ENCODE measurements around the gene SPTA1. TPM values are rescaled to one million over a fixed set of nuclear protein-coding genes. Genes with fewer than 3 reads are reported as not detected.

SPTA1 gene
- under 0.01 TPM in 2 replicates for total RNA-seq

- Histone ChIP-seq H3K9me3 (ENCODE audit: low read depth, low read length) (no peaks in the 10 kb centered on the region), H3K36me3 (ENCODE audit: insufficient read depth, low read length) (no peaks in the 10 kb centered on the region), H3K27me3 (ENCODE audit: insufficient read depth, low read length) (no peaks in the 10 kb centered on the region), H3K4me3 (ENCODE audit: insufficient read depth, low read length) (no peak within 1 kb of the TSS), H3K4me2 (ENCODE audit: insufficient read depth, low read length) (no peak within 1 kb of the TSS), H2AFZ (ENCODE audit: low read length) (no peak within 1 kb of the TSS), H3K79me2 (ENCODE audit: insufficient read depth, low read length) (no peaks in the 10 kb centered on the region), H3K27ac (ENCODE audit: low read depth, low read length) (no peak within 1 kb of the TSS), H4K20me1 (ENCODE audit: insufficient read depth, low read length) (no peaks in the 10 kb centered on the region), H3K4me1 (ENCODE audit: insufficient read depth, low read length) (no peaks in the 10 kb centered on the region)
- DNase-seq (ENCODE audit: insufficient read length, low spot score, missing footprints): no peak
- TF ChIP-seq CTCF (IDR thresholded peaks at IDR 0.05; ENCODE audit: extremely low read depth, low read depth, low read length): no peak
These were observed at the start of gene SPTA1 for GRCh38 chr1:158686111-158687009. SPTA1 (minus strand) TSS chr1:158686715; CDS start chr1:158686517, 198 bp downstream.

- no peaks in the 10 kb centered on the region for H3K36me3 ChIP-seq (ENCODE audit: insufficient read depth, low read length)
These were observed 49.3 kb upstream of the SPTA1 start for GRCh38 chr1:158735848-158736247.

GRCh38 chr1:158732524-158732923 is 46.0 kb upstream of the SPTA1 start:
- Histone ChIP-seq H3K4me3 (ENCODE audit: insufficient read depth, low read length) (no peak overlapping the region), H3K79me2 (ENCODE audit: insufficient read depth, low read length) (no peaks in the 10 kb centered on the region), H3K36me3 (ENCODE audit: insufficient read depth, low read length) (no peaks in the 10 kb centered on the region), H3K4me1 (ENCODE audit: insufficient read depth, low read length) (no peaks in the 10 kb centered on the region), H3K27me3 (ENCODE audit: insufficient read depth, low read length) (no peaks in the 10 kb centered on the region), H3K4me2 (ENCODE audit: insufficient read depth, low read length) (no peak overlapping the region), H2AFZ (ENCODE audit: low read length) (no peak overlapping the region), H3K27ac (ENCODE audit: low read depth, low read length) (no peak overlapping the region), H4K20me1 (ENCODE audit: insufficient read depth, low read length) (no peaks in the 10 kb centered on the region), H3K9me3 (ENCODE audit: low read depth, low read length) (no peaks in the 10 kb centered on the region)
- TF ChIP-seq CTCF (IDR thresholded peaks at IDR 0.05; ENCODE audit: extremely low read depth, low read depth, low read length): no peak
- DNase-seq (ENCODE audit: insufficient read length, low spot score, missing footprints): no peak

More at GRCh38 chr1:158735848-158736247, 49.3 kb upstream of the SPTA1 start:
- no peak overlapping the region for H3K4me3 ChIP-seq (ENCODE audit: insufficient read depth, low read length)
- no peaks in the 10 kb centered on the region for H4K20me1 ChIP-seq (ENCODE audit: insufficient read depth, low read length)
- no peaks in the 10 kb centered on the region for H3K79me2 ChIP-seq (ENCODE audit: insufficient read depth, low read length)
- no peak overlapping the region for H3K4me2 ChIP-seq (ENCODE audit: insufficient read depth, low read length)
- H2AFZ ChIP-seq (ENCODE audit: low read length): no peak overlapping the region
- DNase-seq (ENCODE audit: insufficient read length, low spot score, missing footprints): no peak
- no peaks in the 10 kb centered on the region for H3K27me3 ChIP-seq (ENCODE audit: insufficient read depth, low read length)
- no peak for TF ChIP-seq CTCF (IDR thresholded peaks at IDR 0.05; ENCODE audit: extremely low read depth, low read depth, low read length)
- H3K4me1 ChIP-seq (ENCODE audit: insufficient read depth, low read length): no peaks in the 10 kb centered on the region
- H3K27ac ChIP-seq (ENCODE audit: low read depth, low read length): no peak overlapping the region
- H3K9me3 ChIP-seq (ENCODE audit: low read depth, low read length): no peaks in the 10 kb centered on the region

GRCh38 chr1:158731707-158732106 is 45.2 kb upstream of the SPTA1 start:
- Histone ChIP-seq H3K27me3 (ENCODE audit: insufficient read depth, low read length) (no peaks in the 10 kb centered on the region), H3K4me2 (ENCODE audit: insufficient read depth, low read length) (no peak overlapping the region), H3K9me3 (ENCODE audit: low read depth, low read length) (no peaks in the 10 kb centered on the region), H3K4me3 (ENCODE audit: insufficient read depth, low read length) (no peak overlapping the region), H2AFZ (ENCODE audit: low read length) (no peak overlapping the region), H3K27ac (ENCODE audit: low read depth, low read length) (no peak overlapping the region), H3K4me1 (ENCODE audit: insufficient read depth, low read length) (no peaks in the 10 kb centered on the region), H3K79me2 (ENCODE audit: insufficient read depth, low read length) (no peaks in the 10 kb centered on the region), H3K36me3 (ENCODE audit: insufficient read depth, low read length) (no peaks in the 10 kb centered on the region), H4K20me1 (ENCODE audit: insufficient read depth, low read length) (no peaks in the 10 kb centered on the region)
- TF ChIP-seq CTCF (IDR thresholded peaks at IDR 0.05; ENCODE audit: extremely low read depth, low read depth, low read length): no peak
- DNase-seq (ENCODE audit: insufficient read length, low spot score, missing footprints): no peak
